H1 (cell line): ENCODE data around the gene GSTT2. TPM values are rescaled to one million over a fixed set of nuclear protein-coding genes. Genes with fewer than 3 reads are reported as not detected.

Experiments used
- CREB1 ChIP-seq: IDR thresholded peaks from 2 replicates; pipeline ENCODE4 v1.6.1; 2012; ENCODE audit warnings: inconsistent platforms
- POU5F1 ChIP-seq: IDR thresholded peaks from 2 replicates; pipeline ENCODE4 v1.6.1; 2011; ENCODE audit warnings: low read depth, mild to moderate bottlenecking, low read length, moderate library complexity
- polyA plus RNA-seq, 7 experiments: library from polyadenylated mRNA; depleted of rRNA in 3 of 7; stranded (reverse) in 5 of 7; unstranded in 2 of 7; fragments of >200 nt in 5 of 7; fragments of 200-250 nt in 2 of 7; gene quantifications; 1 replicate in 5 of 7; 2 replicates in 1 of 7; 4 replicates in 1 of 7; pipeline versions ENCODE4 v1.2.1 to v1.2.3, GENCODE V29; 2011 to 2013; ENCODE audit warnings: missing spikeins in 2 of 7, mixed read lengths in 2 of 7
- total RNA-seq: library from RNA; stranded (reverse); fragmentation: NEBNext Ultra II Directional; extraction: Animal tissue kit (Norgen Biotek cat#: 25700); gene quantifications from 2 replicates; pipeline ENCODE4 v1.2.1, GENCODE V29; 2021

The GSTT2 gene
- total and polyA plus RNA-seq, 2 of the 8 experiments (the other 6 are each of a cell fraction or from before 2014, with no cell fraction given): 1.1 to 1.5 TPM

- no peak for TF ChIP-seq POU5F1
- TF ChIP-seq CREB1: no peak
Measured at GRCh38 chr22:24027389-24027975, 47.5 kb downstream of the GSTT2 start (continued).
